Measurements from ENCODE around the gene LARP1B.

- TF ChIP-seq POLR2A (IDR thresholded peaks at IDR 0.05) (no peak), CTCF (IDR thresholded peaks at IDR 0.05) (no peak)
Observed at GRCh38 chr4:128241981-128242380, 180.9 kb downstream of the LARP1B start.
